ENCODE measurements around the gene PAK6. TPM values are rescaled to one million over a fixed set of nuclear protein-coding genes. Genes with fewer than 3 reads are reported as not detected.

Gene PAK6
- total RNA-seq, 2 donors from 2014 or later = not detected

DNA sequence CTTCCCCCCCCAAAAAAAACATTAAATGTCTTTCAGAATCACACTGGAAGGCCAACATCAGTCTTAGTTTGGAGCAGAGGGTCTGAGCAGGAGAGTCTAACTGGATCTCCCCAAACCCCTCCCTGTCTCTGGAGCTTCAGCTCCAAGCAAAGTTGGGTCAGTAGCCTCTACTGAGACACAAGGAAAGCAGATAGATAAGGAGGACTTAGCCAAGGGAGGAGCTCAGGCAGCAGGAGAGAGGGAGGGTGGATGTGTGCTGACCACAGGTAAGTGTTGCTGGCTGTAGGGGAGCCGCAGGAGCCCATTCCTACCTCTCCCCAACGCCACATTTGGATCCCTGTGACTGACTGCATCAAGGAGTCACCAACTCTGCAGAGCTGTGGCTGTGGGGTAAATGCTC, 61.9 kb downstream of the PAK6 start:
- no peak overlapping the region for H3K4me3 Mint-ChIP-seq
- H3K27me3 Mint-ChIP-seq = no peaks in the 10 kb centered on the region
- peaks cover 4% of the 10 kb centered on the region for H3K36me3 Mint-ChIP-seq (ENCODE audit: low read depth)
- ATAC-seq (no peak), DNase-seq (no peak)
- peaks cover 13% of the 10 kb centered on the region for H3K4me1 Mint-ChIP-seq
- H3K27ac Mint-ChIP-seq = no peak overlapping the region
- H3K9me3 ChIP-seq (ENCODE audit: control insufficient read depth, low read length, poor library complexity, severe bottlenecking) = no peaks in the 10 kb centered on the region

DNA sequence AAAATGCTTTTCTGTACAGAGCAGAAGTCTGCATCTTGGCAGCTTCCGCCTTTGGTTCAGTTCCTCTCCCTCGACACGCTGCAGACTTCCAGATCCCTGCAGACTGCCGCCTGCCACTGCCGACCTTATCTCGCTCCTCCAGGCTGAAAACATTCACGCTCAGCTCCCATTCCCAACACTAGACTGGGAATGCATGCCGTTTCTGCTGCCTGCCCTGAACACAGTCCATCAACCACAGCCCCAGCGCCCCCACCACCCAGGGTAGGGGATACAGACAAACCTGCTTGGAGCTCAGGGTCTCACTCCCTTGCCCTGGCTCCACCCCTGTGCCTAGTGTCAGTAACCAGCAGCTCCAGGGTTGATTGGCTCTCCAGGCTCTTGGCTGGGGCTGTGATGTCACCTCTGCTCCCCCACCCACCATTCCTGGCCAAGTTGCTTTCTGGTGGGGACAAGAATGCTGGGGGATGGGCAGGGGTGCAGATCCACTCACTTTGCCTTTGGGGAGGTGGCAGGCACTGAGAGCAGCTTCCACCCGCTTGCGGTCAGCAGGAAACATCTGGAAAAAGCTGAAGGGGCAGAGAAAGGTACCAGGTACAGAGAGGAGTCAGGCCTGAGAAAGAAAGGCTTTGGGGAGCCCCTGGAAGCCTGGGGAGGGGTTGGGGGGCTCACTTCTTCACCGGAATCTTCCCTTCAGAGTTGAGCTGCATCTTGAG, 62.8 kb downstream of the PAK6 start:
- no peaks in the 10 kb centered on the region for H3K9me3 ChIP-seq (ENCODE audit: control insufficient read depth, low read length, poor library complexity, severe bottlenecking)
- peaks cover 2% of the 10 kb centered on the region for H3K36me3 Mint-ChIP-seq (ENCODE audit: low read depth)

DNA sequence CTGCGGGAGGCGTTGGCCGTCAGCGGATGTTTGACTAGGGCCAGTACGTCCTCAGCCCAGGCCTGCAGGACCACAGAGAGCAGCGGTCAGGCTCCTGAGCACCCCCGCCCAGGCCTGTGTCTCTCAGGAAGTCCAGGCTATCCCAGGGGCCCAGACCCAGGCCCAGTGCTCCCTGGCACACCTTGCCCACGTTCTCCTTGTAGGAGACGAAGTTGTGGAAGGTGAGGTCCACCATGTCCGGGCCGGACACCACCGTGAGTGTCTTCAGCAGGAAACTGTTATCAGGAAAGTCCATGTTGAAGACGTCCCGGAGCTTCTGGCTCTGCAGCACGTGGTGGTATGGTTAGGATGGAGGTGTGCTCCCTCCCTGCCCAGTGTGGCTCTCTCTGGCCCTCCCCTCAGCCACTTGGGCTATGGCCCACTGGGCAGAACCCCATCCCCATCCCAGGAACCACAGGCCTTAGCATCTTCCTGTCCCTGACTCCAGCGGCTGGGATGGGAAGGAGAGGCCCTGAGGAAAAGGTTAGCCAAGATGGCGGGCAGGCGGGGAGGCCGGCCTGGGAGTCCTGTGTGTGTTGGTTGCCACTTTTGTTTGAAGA, 63.5 kb downstream of the PAK6 start:
- DNase-seq (no peak), ATAC-seq (no peak)
- Mint-ChIP-seq H3K27ac (no peak overlapping the region), H3K27me3 (no peaks in the 10 kb centered on the region), H3K4me1 (peaks cover 19% of the 10 kb centered on the region), H3K36me3 (ENCODE audit: low read depth) (peaks cover 2% of the 10 kb centered on the region), H3K4me3 (no peak overlapping the region)
- H3K9me3 ChIP-seq (ENCODE audit: control insufficient read depth, low read length, poor library complexity, severe bottlenecking) = no peaks in the 10 kb centered on the region

More for the DNA sequence above, 62.8 kb downstream of the PAK6 start:
- Mint-ChIP-seq H3K4me1 (peaks cover 19% of the 10 kb centered on the region), H3K27ac (no peak overlapping the region), H3K4me3 (no peak overlapping the region), H3K27me3 (no peaks in the 10 kb centered on the region)
- ATAC-seq (no peak), DNase-seq (no peak)

DNA sequence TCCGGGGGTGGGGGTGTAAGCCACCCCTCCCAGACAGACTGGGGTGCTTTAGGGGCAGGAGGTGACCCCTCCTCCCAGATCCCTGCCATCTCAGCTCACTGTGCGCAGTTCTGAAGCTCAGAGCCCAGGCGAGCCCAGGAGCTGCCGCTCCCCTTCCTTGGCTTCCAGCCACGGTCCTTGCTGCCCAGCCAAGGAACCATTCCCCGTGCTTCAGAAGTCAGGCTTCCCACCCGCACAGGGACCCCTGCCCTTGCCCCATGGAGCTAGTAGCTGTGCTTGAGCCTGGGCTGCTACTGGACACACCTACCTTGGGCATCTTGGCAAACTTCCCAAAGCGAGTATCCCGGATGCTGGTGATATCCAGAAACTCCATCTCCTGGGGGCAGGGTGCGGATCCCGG, 64.1 kb downstream of the PAK6 start:
- Mint-ChIP-seq H3K27me3 (no peaks in the 10 kb centered on the region), H3K27ac (no peak overlapping the region), H3K4me3 (no peak overlapping the region), H3K4me1 (peaks cover 17% of the 10 kb centered on the region), H3K36me3 (ENCODE audit: low read depth) (no peaks in the 10 kb centered on the region)
- ATAC-seq (no peak), DNase-seq (no peak)
- no peaks in the 10 kb centered on the region for H3K9me3 ChIP-seq (ENCODE audit: control insufficient read depth, low read length, poor library complexity, severe bottlenecking)

DNA sequence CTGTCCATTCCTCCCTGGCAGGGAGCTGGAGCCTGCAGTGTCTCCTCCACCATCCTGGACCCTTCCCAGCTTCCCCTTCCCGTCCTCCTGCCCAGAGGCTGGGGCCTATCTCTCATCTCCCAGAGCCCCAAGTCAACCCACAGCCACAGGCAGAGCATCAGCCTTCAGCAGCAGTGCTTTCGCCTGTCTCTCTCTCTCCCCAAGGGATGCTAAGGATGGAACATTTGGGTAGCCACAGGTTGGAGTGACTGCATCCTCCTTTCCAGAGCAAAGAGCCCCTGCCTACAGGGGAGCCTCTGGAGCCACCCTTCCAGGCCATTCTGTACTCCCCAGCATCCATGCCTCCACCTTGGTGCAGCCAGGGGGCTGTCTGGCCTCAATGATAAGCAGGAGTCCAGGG, 64.7 kb downstream of the PAK6 start:
- H3K27ac Mint-ChIP-seq = peak overlapping the region; percentile 73
- H3K4me3 Mint-ChIP-seq = peak overlapping the region; percentile 41
- no peaks in the 10 kb centered on the region for H3K36me3 Mint-ChIP-seq (ENCODE audit: low read depth)
- H3K4me1 Mint-ChIP-seq = peaks cover 17% of the 10 kb centered on the region
- no peaks in the 10 kb centered on the region for H3K27me3 Mint-ChIP-seq
- no peak for ATAC-seq
- no peak for DNase-seq
- no peaks in the 10 kb centered on the region for H3K9me3 ChIP-seq (ENCODE audit: control insufficient read depth, low read length, poor library complexity, severe bottlenecking)

DNA sequence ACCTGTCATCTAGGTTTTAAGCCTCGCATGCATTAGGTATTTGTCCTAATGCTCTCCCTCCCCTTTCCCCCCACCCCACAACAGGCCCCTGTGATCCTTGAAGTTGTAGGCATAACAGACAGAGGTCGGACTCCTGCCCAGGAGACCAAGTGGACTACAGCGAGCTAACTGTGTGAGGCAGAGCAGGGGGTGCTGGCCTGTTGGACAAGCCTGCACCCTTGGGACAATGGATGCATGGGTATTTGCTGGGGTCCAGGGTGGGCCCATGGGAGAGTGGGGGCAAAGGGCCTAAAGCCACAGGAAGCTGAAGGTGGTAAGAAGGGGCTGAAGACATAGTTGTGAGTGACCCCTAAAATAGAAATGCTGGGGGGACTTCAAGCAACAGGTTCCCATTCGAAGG, 66.4 kb downstream of the PAK6 start:
- peaks cover 30% of the 10 kb centered on the region for H3K4me1 Mint-ChIP-seq
- no peaks in the 10 kb centered on the region for H3K9me3 ChIP-seq (ENCODE audit: control insufficient read depth, low read length, poor library complexity, severe bottlenecking)
- H3K4me3 Mint-ChIP-seq = peak overlapping the region; percentile 95
- H3K27ac Mint-ChIP-seq = no peak overlapping the region
- H3K27me3 Mint-ChIP-seq = no peaks in the 10 kb centered on the region
- no peaks in the 10 kb centered on the region for H3K36me3 Mint-ChIP-seq (ENCODE audit: low read depth)
- ATAC-seq (no peak), DNase-seq (no peak)

DNA sequence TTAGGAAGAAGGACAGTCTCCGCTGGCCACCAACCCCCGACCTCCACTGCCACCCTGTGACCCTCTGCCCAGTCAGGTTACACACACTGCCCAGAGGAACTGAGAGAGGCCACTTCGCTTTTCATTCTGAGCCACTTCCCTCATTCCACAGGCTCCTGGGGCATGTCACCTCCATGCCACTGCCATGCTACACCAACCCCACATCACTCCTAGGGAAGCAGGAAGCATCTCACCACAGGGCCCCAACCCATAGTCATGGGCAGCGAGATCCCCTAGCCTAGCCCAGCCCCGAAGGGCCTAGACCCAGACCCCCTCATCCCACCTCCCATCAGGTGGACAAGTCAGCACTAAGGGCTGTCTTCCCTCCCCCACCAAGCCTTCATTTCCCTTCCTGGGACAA, 67.5 kb downstream of the PAK6 start:
- ATAC-seq (no peak), DNase-seq (no peak)
- Mint-ChIP-seq H3K27ac (peak overlapping the region; percentile 90), H3K27me3 (no peaks in the 10 kb centered on the region), H3K36me3 (ENCODE audit: low read depth) (no peaks in the 10 kb centered on the region), H3K4me1 (peaks cover 30% of the 10 kb centered on the region), H3K4me3 (peak overlapping the region; percentile 95)
- no peaks in the 10 kb centered on the region for H3K9me3 ChIP-seq (ENCODE audit: control insufficient read depth, low read length, poor library complexity, severe bottlenecking)

DNA sequence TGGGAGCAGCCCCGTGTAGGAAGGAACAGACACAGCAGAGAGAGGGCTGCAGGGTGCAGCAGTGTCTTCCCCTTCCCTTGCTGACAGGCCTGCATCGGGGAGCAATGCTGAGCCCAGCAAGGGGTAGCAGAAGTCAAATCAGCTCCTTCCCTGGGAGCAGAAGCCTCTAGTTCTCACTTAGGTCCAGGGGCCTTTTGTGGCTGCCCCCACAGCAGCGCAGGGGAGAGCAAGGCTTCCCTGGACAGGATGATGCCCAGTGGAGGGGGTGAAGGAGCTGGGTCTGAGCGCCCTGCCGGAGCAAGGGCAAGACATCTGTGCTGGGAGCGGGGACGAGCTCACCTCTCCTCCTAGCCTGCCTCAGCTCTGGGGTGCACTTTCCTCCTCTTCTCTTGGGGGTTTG, 68.0 kb downstream of the PAK6 start:
- Mint-ChIP-seq H3K4me3 (peak overlapping the region; percentile 95), H3K4me1 (peaks cover 30% of the 10 kb centered on the region), H3K27me3 (no peaks in the 10 kb centered on the region), H3K36me3 (ENCODE audit: low read depth) (no peaks in the 10 kb centered on the region), H3K27ac (peak overlapping the region; percentile 90)
- ATAC-seq (no peak), DNase-seq (no peak)
- no peaks in the 10 kb centered on the region for H3K9me3 ChIP-seq (ENCODE audit: control insufficient read depth, low read length, poor library complexity, severe bottlenecking)

DNA sequence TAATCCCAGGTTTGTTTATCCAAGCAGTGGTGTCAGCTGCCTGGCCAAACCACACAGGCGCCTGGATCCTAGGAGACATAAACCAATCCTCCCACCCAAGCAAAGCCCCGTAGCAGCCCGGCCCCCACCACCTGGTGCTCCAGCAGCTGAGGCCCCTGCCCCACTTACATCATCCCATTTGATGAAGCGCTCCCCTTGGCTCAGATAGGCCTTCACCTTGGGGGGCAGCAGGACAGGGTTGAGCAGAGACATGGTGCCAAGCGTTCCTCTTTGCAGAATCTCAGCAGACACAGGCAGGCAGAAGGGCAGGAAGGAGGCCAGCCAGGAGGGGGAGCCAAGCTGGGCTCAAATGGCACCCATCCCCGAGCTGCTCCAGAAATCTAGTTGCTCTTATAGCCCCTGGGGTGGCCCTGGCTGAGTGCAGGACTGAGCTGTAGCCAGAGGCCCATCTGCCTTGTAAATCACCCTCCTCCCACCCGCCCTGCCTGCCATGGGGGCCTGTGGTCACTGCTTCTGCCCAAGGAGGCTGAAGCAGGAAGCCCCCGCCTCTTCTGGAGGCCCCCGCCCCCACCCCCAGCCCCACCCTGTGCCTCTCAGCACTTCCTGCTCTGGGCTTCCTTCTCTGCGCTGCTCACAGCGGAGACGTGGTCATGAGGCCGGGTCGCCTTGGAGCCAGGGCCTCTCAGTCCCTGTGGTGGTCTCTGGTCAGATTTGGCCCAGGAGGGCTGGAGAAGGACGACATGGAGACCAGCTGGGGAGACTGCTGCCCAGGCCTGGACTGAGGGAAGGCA, 68.8 kb downstream of the PAK6 start, which contains the start of gene PLCB2:
Gene PLCB2 (minus strand): TSS at position 515 of the 791 bp plus-strand sequence. CDS start 263 bp downstream, at position 252.
- Mint-ChIP-seq H3K4me3 (peak within 1 kb of the TSS; percentile 95), H3K27ac (peak within 1 kb of the TSS; percentile 90), H3K4me1 (peaks cover 30% of the 10 kb centered on the region), H3K27me3 (no peaks in the 10 kb centered on the region), H3K36me3 (ENCODE audit: low read depth) (no peaks in the 10 kb centered on the region)
- H3K9me3 ChIP-seq (ENCODE audit: control insufficient read depth, low read length, poor library complexity, severe bottlenecking) = no peaks in the 10 kb centered on the region
- ATAC-seq (peak; percentile 84), DNase-seq (peak; percentile 43 to 52 (median 50))

DNA sequence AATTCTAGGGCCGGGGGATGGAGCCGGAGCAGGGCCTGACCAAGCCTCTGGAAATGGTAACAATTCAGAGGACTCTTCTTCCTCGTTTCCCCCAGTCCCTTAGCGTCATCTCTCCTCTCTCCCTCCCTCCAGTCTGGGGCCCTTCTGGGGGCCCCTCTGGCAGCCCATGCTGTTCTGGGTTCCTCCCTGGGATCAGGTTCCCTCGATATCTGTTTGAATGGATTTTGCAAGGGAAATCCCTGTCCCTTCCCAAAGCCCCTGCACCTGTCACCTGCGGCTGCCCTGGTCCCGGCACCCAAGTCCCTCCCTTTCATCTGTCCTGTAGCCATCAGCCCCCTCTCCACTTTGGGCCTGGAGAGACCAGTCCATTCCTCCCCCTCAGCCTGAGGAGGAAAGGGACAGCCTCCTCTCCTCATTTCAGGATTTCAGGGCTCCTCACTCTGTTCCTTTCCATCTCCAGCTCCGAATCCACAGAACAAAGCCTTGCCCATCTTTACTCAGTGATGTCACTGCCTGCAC, 70.5 kb downstream of the PAK6 start:
- H3K27ac Mint-ChIP-seq = peak overlapping the region; percentile 90
- peak overlapping the region; percentile 95 for H3K4me3 Mint-ChIP-seq
- no peaks in the 10 kb centered on the region for H3K36me3 Mint-ChIP-seq (ENCODE audit: low read depth)
- H3K27me3 Mint-ChIP-seq = no peaks in the 10 kb centered on the region
- DNase-seq (no peak), ATAC-seq (no peak)
- no peaks in the 10 kb centered on the region for H3K9me3 ChIP-seq (ENCODE audit: control insufficient read depth, low read length, poor library complexity, severe bottlenecking)
- H3K4me1 Mint-ChIP-seq = peaks cover 25% of the 10 kb centered on the region

DNA sequence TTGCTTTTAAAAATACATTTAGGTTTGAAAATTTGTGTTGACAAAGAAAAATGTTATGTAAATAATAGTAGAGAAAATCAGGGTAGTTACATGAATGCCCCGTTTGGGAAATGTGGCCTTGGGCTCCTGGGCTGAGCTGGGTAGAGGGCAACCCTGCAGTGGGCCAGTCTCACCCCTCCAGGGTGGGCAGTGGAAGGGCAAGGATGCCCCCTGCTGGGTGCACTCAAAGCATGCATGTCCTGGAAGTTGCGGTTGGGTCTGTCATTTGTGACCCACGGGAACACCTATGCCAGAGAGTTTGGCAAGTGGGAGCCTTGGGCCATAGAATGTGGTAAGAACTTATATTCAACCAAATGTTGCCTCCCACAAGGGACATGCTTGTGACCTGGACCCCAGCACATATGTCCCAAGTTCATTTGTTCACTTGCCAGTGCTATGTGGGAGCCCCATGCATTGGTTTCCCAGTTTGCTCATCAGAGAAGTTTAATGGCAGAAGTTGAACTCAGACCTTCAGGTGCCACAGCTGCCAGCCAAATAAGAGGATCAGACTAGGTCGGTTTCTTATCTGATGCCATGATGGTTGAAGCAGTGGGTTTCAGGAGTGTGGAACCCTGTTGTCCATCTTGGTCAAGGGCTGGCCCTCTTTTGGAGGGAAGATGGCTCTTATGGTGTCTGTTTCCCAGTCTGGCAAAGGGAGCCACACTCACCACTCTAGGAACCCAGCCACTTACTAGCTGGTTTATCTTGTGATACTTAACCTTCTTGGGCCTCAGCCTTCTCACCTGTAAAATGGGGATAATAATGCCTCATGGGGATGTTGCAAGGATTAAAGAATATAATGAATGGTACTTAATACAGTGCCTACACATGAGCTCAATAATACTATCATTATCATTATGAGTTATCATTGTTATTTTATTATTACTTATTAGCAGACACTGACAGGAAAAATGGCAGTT, 71.4 kb downstream of the PAK6 start:
- peak; percentile 29 to 48 (median 36) for DNase-seq
- Mint-ChIP-seq H3K4me1 (peaks cover 24% of the 10 kb centered on the region), H3K27me3 (peaks cover under 1% of the 10 kb centered on the region), H3K4me3 (peak overlapping the region; percentile 75), H3K27ac (peak overlapping the region; percentile 90), H3K36me3 (ENCODE audit: low read depth) (no peaks in the 10 kb centered on the region)
- H3K9me3 ChIP-seq (ENCODE audit: control insufficient read depth, low read length, poor library complexity, severe bottlenecking) = no peaks in the 10 kb centered on the region
- ATAC-seq = no peak

DNA sequence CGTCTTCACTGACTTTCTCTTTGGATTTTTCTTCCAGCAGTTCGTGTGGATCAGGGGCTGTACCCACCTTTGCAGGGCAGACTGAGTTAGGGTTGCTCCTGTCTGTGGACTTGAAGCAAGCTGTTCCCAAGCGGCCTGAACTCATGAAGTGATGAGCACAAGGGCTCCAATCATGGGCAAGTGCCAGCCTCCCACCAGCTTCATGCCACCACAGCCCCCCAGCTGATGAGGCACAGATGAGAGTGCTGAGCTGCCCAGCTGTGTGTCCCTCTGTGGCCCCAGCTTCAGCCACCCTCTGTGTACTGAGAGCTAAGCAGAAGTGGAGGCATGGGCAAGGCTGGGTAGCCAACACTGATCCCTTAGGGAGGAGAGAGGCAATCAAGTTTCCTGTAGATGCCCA, 72.1 kb downstream of the PAK6 start:
- Mint-ChIP-seq H3K36me3 (ENCODE audit: low read depth) (no peaks in the 10 kb centered on the region), H3K4me1 (peaks cover 24% of the 10 kb centered on the region), H3K27me3 (peaks cover 8% of the 10 kb centered on the region), H3K27ac (peak overlapping the region; percentile 79), H3K4me3 (no peak overlapping the region)
- H3K9me3 ChIP-seq (ENCODE audit: control insufficient read depth, low read length, poor library complexity, severe bottlenecking) = no peaks in the 10 kb centered on the region
- ATAC-seq (no peak), DNase-seq (no peak)
